Endothelial cell of hepatic sinusoid (primary cell): Measurements from ENCODE around the gene PLCZ1.

Source experiments
- in situ Hi-C: cut with HindIII; loops from 2 replicates; pipeline ENCODE4 v1.10.0; 2017; ENCODE audit warnings: low sequenced_read_pairs

PLCZ1 gene

GRCh38 chr12:18634382-18634781 lies 103.4 kb downstream of the PLCZ1 start:
- in situ Hi-C loops = no loop called here
